Testis (tissue), 3 donors: Measurements from ENCODE around the gene MMP1. TPM values are rescaled to one million over a fixed set of nuclear protein-coding genes. Genes with fewer than 3 reads are reported as not detected.

Experiments used
- DNase-seq: peaks from one replicate; pipeline ENCODE4 v3.0.0-alpha.2; 2019
- H3K27ac ChIP-seq, 2 donors: fragments of 200-600 bp; sonication (generic); one replicate each; pipeline ENCODE4 v1.5.1; 2019
- H3K27me3 ChIP-seq: fragments of 200-600 bp; sonication (generic); one replicate; pipeline ENCODE4 v1.5.1; 2019
- H3K36me3 ChIP-seq: fragments of 200-600 bp; sonication (generic); one replicate; pipeline ENCODE4 v1.5.1; 2017; ENCODE audit warnings: low read depth; ENCODE audit errors: missing control alignments
- H3K4me1 ChIP-seq: fragments of 200-600 bp; sonication (generic); one replicate; pipeline ENCODE4 v1.5.1; 2019
- H3K4me3 ChIP-seq, 2 donors: fragments of 200-600 bp; sonication (generic); one replicate each; pipeline ENCODE4 v1.5.1; 2017 to 2019
- H3K9me3 ChIP-seq: fragments of 200-600 bp; sonication (generic); one replicate; pipeline ENCODE4 v1.5.1; 2017
- CTCF ChIP-seq, 3 experiments: fragments of 450-650 bp in 2 of 3; fragments of 200-600 bp in 1 of 3; sonication (generic) in 1 of 3; IDR thresholded peaks; one replicate each; pipeline ENCODE4 v1.5.1; 2016 to 2019; ENCODE audit warnings: antibody characterized with exemption in 3 of 3, mild to moderate bottlenecking in 2 of 3, moderate library complexity in 1 of 3
- POLR2A ChIP-seq: fragments of 450-650 bp; IDR thresholded peaks from one replicate; pipeline ENCODE4 v1.6.1; 2017; ENCODE audit warnings: antibody characterized with exemption, mild to moderate bottlenecking, moderate library complexity
- WGBS, 2 donors: methylation state at CpG; one replicate each; pipeline ENCODE4 v1.1.5; 2018; 5-methylcytosine and 5-hydroxymethylcytosine counted together
- intact Hi-C: fragments of 100-400 bp; cut with DNase I; formaldehyde crosslinking; loops from one replicate; pipeline ENCODE4 v1.15.1; 2023; ENCODE audit warnings: low total_unique reads
- polyA plus RNA-seq: library from polyadenylated mRNA; stranded (reverse); fragments of 350-450 nt; fragmentation: Illumina TruSeq; extraction: RNeasy Lipid Tissue Mini Kit (QIAGEN cat#74804); gene quantifications from one replicate; pipeline ENCODE4 v1.2.3, GENCODE V29; 2014; ENCODE audit warnings: low read depth, low replicate concordance; ENCODE audit not compliant: insufficient read depth
- total RNA-seq, 2 donors: library from RNA; depleted of rRNA; stranded (reverse); fragments of >200 nt; gene quantifications; one replicate each; pipeline ENCODE4 v1.2.3, GENCODE V29; 2016

The MMP1 gene
- total and polyA plus RNA-seq, 3 donors from 2014 or later = 0.21 to 0.31 TPM; not detected in 1

DNA sequence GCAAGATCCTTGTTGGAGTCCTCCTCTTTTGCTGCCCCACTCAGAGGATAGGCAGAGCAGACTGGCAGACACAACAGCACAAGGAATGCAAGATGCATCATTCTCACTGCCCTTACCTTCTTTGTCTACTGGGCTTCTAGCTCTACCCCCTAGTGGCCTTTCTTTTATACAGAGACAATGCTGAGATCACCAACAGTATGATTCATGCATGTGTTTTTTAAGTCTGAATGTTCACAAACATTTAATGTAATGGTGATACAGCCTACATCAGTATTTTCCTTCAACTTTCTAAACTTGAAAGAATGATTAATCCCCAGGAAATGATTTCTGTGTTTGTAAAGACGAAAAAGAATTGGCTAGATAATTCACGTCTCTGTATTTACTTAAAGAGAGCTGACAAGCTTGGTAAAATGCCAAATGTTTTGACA, 17.5 kb downstream of the MMP1 start, which contains the start of gene MMP10:
TSS of gene MMP10 (minus strand) at position 138 of the 428 bp plus-strand sequence. CDS start at position 101, 37 bp downstream.
- no peak for DNase-seq
- no peaks in the 10 kb centered on the region for H3K27me3 ChIP-seq
- H3K27ac ChIP-seq = no peak within 1 kb of the TSS
- no peaks in the 10 kb centered on the region for H3K36me3 ChIP-seq
- intact Hi-C loops = no loop called here
- H3K9me3 ChIP-seq = no peaks in the 10 kb centered on the region
- no peak for TF ChIP-seq POLR2A
- TF ChIP-seq CTCF (IDR thresholded peaks at IDR 0.05) = no peak
- H3K4me1 ChIP-seq = no peaks in the 10 kb centered on the region
- WGBS, 2 donors = 51% methylated on average over 2 of the region's 2 CpGs
- no peak within 1 kb of the TSS for H3K4me3 ChIP-seq

DNA sequence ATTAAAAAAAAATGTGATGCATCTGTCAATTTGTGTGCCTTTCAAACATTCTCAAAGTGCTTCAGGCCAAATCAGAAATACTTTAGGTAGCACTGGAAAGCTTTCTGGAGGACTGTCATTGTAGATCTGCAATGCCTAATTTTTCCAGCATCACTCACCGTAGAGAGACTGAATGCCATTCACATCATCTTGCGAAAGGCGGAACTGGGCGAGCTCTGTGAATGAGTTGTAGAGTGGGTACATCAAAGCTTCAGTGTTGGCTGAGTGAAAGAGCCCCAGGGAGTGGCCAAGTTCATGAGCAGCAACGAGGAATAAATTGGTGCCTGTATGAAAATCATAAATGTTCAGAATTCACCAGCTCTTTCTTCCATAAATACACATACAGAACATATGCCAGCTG, 21.5 kb downstream of the MMP1 start:
- Histone ChIP-seq H3K4me1 (no peaks in the 10 kb centered on the region), H3K27ac (no peak overlapping the region), H3K4me3 (no peak overlapping the region), H3K9me3 (no peaks in the 10 kb centered on the region), H3K36me3 (no peaks in the 10 kb centered on the region), H3K27me3 (no peaks in the 10 kb centered on the region)
- TF ChIP-seq CTCF (IDR thresholded peaks at IDR 0.05) (no peak), POLR2A (no peak)
- 74 to 91% methylated on average over 5 of the region's 5 CpGs for WGBS, 2 donors
- DNase-seq = no peak
- intact Hi-C loops = no loop called here

GRCh38 chr11:102773386-102773785, 24.6 kb downstream of the MMP1 start:
- Histone ChIP-seq H3K4me3 (no peak overlapping the region), H3K27me3 (no peaks in the 10 kb centered on the region), H3K4me1 (no peaks in the 10 kb centered on the region), H3K27ac (no peak overlapping the region), H3K9me3 (no peaks in the 10 kb centered on the region), H3K36me3 (no peaks in the 10 kb centered on the region)
- intact Hi-C loops = no loop called here
- 62 to 65% methylated on average over 4 of the region's 4 CpGs for WGBS, 2 donors
- DNase-seq = no peak
- TF ChIP-seq POLR2A (no peak), CTCF (IDR thresholded peaks at IDR 0.05) (no peak)

DNA sequence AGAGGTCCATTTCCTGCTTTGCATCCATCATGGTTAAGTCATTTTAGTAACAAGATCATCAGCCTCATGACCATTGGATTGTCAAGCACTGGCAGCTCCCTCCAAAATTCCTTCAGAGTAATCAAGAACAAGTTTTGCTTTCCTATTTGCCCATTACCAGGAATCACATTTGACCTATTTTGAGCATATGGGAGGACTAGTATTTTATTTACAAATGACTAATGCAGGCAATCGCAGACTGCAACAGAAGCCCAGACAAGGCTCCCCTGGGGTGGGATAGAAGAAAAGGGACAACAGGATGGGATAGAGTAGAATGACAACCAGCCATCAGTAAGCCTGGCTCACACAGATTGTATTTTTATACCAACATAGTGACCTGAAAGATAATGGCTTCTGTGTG, 26.6 kb downstream of the MMP1 start:
- intact Hi-C loops = no loop called here
- no peak overlapping the region for H3K4me3 ChIP-seq
- H3K27me3 ChIP-seq = no peaks in the 10 kb centered on the region
- TF ChIP-seq POLR2A (no peak), CTCF (IDR thresholded peaks at IDR 0.05) (no peak)
- no peaks in the 10 kb centered on the region for H3K4me1 ChIP-seq
- no peaks in the 10 kb centered on the region for H3K9me3 ChIP-seq
- 88% methylated on average over 1 of the region's 1 CpG for WGBS, 2 donors
- no peak for DNase-seq
- no peaks in the 10 kb centered on the region for H3K36me3 ChIP-seq
- H3K27ac ChIP-seq = no peak overlapping the region

DNA sequence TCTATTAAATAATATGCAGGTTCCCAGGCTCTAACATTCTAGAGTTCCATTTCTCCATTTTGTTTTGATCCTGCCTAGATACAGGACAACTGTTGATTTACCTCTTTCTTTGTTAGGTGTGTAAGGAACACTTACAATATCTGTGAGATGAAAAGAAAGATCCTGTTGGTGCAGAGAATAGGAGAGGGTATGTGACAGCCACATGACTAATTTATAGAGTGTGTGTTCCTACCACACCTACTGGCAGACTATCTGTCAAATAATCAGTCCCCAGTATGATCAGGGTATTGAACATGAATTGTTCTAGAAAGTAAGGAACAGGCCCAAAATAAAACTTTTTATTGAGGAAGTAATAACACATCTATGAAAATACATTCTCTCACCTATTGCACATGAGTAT, 27.8 kb downstream of the MMP1 start:
- Histone ChIP-seq H3K4me1 (no peaks in the 10 kb centered on the region), H3K27ac (no peak overlapping the region), H3K4me3 (no peak overlapping the region), H3K27me3 (no peaks in the 10 kb centered on the region), H3K9me3 (no peaks in the 10 kb centered on the region), H3K36me3 (no peaks in the 10 kb centered on the region)
- intact Hi-C loops = no loop called here
- no peak for DNase-seq
- TF ChIP-seq CTCF (IDR thresholded peaks at IDR 0.05) (no peak), POLR2A (no peak)
